Kidney (tissue), 14 donors: ENCODE measurements around the gene SF3A1. TPM values are rescaled to one million over a fixed set of nuclear protein-coding genes. Genes with fewer than 3 reads are reported as not detected.

Source experiments
- DNase-seq, 5 donors: peaks; one replicate each; pipeline ENCODE4 v3.0.0-alpha.2; 2013 to 2020
- FAIRE-seq: peaks from 2 replicates; lab custom pipeline; 2012; peaks lifted over from hg19 to GRCh38; lab: Jason Lieb, UNC
- H3K27ac ChIP-seq, 2 donors: one replicate each; pipeline ENCODE4 v1.7.0; 2013; ENCODE audit warnings: low read depth in 2 of 2, low read length in 2 of 2, inconsistent platforms in 1 of 2
- H3K27me3 ChIP-seq: one replicate; pipeline ENCODE4 v1.7.1; 2013; ENCODE audit warnings: low read length, inconsistent platforms; ENCODE audit not compliant: control insufficient read depth, insufficient read depth
- H3K36me3 ChIP-seq, 3 donors: one replicate each; pipeline versions ENCODE4 v1.7.0 to v1.7.1; 2013; ENCODE audit warnings: low read length in 3 of 3, control low read depth in 1 of 3, inconsistent platforms in 1 of 3; ENCODE audit not compliant: insufficient read depth in 3 of 3, control insufficient read depth in 2 of 3
- H3K4me1 ChIP-seq, 3 donors: one replicate each; pipeline versions ENCODE4 v1.7.0 to v1.7.1; 2013; ENCODE audit warnings: low read length in 3 of 3, inconsistent platforms in 1 of 3, low read depth in 1 of 3; ENCODE audit not compliant: control insufficient read depth in 2 of 3, insufficient read depth in 2 of 3
- H3K4me3 ChIP-seq, 3 donors: one replicate each; pipeline versions ENCODE4 v1.7.0 to v1.8.1; 2013; ENCODE audit warnings: low read length in 3 of 3, control low read depth in 1 of 3, inconsistent platforms in 1 of 3
- H3K9ac ChIP-seq, 3 donors: one replicate each; pipeline versions ENCODE4 v1.7.0 to v1.7.1; 2013; ENCODE audit warnings: low read length in 3 of 3, control low read depth in 1 of 3, inconsistent platforms in 1 of 3
- H3K9me3 ChIP-seq, 3 donors: one replicate each; pipeline versions ENCODE4 v1.7.0 to v1.7.1; 2013; ENCODE audit warnings: low read length in 3 of 3, control low read depth in 1 of 3, inconsistent platforms in 1 of 3; ENCODE audit not compliant: control insufficient read depth in 2 of 3, insufficient read depth in 1 of 3
- intact Hi-C: fragments of 100-400 bp; cut with DNase I; formaldehyde crosslinking; loops from one replicate; pipeline ENCODE4 v1.11.1; 2022
- polyA plus RNA-seq: library from polyadenylated mRNA; stranded (reverse); fragments of 350-450 nt; fragmentation: Illumina TruSeq; extraction: RNeasy Lipid Tissue Mini Kit (QIAGEN cat#74804); gene quantifications from one replicate; pipeline ENCODE4 v1.2.3, GENCODE V29; 2014; ENCODE audit warnings: low read depth, low replicate concordance; ENCODE audit not compliant: insufficient read depth
- total RNA-seq: library from RNA; stranded (reverse); fragmentation: NEBNext Ultra II Directional; extraction: Animal tissue kit (Norgen Biotek cat#: 25700); gene quantifications from one replicate; pipeline ENCODE4 v1.2.1, GENCODE V29; 2021
- TF ChIP-seq, protein P1 (sequence below): IDR thresholded peaks from 3 replicates; pipeline ENCODE4 v1.5.1; 2012; ENCODE audit warnings: mild to moderate bottlenecking, moderate library complexity, borderline replicate concordance; ENCODE audit not compliant: insufficient read depth; ENCODE audit errors: extremely low read depth
- donor health status: control.
- donor health status: control.
- donor health status: control.
- donor health status: control.
- donor health status: control.
- donor health status: DM: yes; HTN: yes; CAD: no.
- donor health status: Normal renal cell carcinoma (clear cell type).

SF3A1 gene
- total and polyA plus RNA-seq, 2 donors from 2014 or later = 23.7 to 179 TPM

- intact Hi-C loops = no loop called here
- Histone ChIP-seq H3K27ac (peak overlapping the region; percentile 40 to 52), H3K27me3 (no peaks in the 10 kb centered on the region), H3K9me3 (no peaks in the 10 kb centered on the region), H3K4me3 (peak overlapping the region in 2 of 3 donors; percentile 63 to 81), H3K4me1 (peaks cover 0 to 33% (median 31%) of the 10 kb centered on the region in 3 donors), H3K9ac (peak overlapping the region in 2 of 3 donors; percentile 66 to 76), H3K36me3 (peaks cover 0 to 19% (median 7%) of the 10 kb centered on the region in 3 donors)
- TF ChIP-seq, protein P1, sequence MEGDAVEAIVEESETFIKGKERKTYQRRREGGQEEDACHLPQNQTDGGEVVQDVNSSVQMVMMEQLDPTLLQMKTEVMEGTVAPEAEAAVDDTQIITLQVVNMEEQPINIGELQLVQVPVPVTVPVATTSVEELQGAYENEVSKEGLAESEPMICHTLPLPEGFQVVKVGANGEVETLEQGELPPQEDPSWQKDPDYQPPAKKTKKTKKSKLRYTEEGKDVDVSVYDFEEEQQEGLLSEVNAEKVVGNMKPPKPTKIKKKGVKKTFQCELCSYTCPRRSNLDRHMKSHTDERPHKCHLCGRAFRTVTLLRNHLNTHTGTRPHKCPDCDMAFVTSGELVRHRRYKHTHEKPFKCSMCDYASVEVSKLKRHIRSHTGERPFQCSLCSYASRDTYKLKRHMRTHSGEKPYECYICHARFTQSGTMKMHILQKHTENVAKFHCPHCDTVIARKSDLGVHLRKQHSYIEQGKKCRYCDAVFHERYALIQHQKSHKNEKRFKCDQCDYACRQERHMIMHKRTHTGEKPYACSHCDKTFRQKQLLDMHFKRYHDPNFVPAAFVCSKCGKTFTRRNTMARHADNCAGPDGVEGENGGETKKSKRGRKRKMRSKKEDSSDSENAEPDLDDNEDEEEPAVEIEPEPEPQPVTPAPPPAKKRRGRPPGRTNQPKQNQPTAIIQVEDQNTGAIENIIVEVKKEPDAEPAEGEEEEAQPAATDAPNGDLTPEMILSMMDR = peak; percentile 70
- FAIRE-seq (peak; percentile 70), DNase-seq (peak; percentile 86 to 94 (median 88))
Measured at GRCh38 chr22:30287648-30288418, 68.9 kb downstream of the SF3A1 start.

- Histone ChIP-seq H3K4me3 (no peak overlapping the region), H3K4me1 (peaks cover 0 to 33% (median 32%) of the 10 kb centered on the region in 3 donors), H3K27ac (no peak overlapping the region), H3K9me3 (no peaks in the 10 kb centered on the region), H3K27me3 (no peaks in the 10 kb centered on the region), H3K36me3 (peaks cover 0 to 15% (median 3%) of the 10 kb centered on the region in 3 donors), H3K9ac (peak overlapping the region in 1 of 3 donors; percentile 66)
- FAIRE-seq (no peak), DNase-seq (peak in 4 of 5 donors; percentile 39 to 88 (median 70))
- TF ChIP-seq, protein P1 = peak; percentile 78
- intact Hi-C loops = no loop called here
Measured at GRCh38 chr22:30286813-30287647, 69.7 kb downstream of the SF3A1 start.

DNA sequence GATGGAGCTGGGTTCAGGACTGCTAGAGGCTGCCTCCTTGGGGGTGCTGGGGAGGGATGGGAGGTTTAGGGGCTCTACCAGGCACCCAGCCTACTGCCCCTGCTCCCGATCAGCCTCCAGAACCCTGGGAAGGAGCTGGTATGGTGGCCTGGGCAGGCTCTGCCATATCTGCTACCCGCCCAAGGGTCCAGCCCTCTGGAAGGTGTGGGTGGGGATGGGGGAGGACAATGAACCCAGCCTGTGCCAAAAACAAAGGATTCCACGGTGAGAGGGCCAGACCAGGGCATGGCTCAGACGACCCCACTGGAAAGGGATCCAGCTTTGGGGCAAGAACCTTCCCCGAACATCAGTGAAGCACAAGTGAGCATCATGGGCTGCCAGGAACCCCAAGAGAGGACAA, 70.4 kb downstream of the SF3A1 start:
- Histone ChIP-seq H3K4me1 (peaks cover 0 to 28% (median 27%) of the 10 kb centered on the region in 3 donors), H3K9me3 (no peaks in the 10 kb centered on the region), H3K27ac (no peak overlapping the region), H3K4me3 (no peak overlapping the region), H3K9ac (no peak overlapping the region), H3K27me3 (no peaks in the 10 kb centered on the region), H3K36me3 (peaks cover 0 to 15% (median 3%) of the 10 kb centered on the region in 3 donors)
- TF ChIP-seq, protein P1 = no peak
- FAIRE-seq (no peak), DNase-seq (no peak)
- intact Hi-C loops = no loop called here
